OCI-LY7 (cell line): ENCODE results near the gene MAN1C1. TPM values are rescaled to one million over a fixed set of nuclear protein-coding genes. Genes with fewer than 3 reads are reported as not detected.

Source experiments
- BruUV-seq: library from RNA; stranded (reverse); fragments of 400-500 nt; replicated peaks from 2 replicates; lab custom pipeline; 2021; lab: Mats Ljungman, UMichigan
- CTCF ChIA-PET: fragments of 300-600 bp; sonication (Branson Sonifier 250); formaldehyde crosslinking; loops from one replicate; lab custom pipeline; 2022; ENCODE audit warnings: antibody characterized with exemption; ENCODE audit not compliant: unreplicated experiment; lab: Charles Lee
- POLR2A ChIA-PET: fragments of 300-600 bp; sonication (Branson Sonifier 250); formaldehyde crosslinking; loops from one replicate; lab custom pipeline; 2022; ENCODE audit warnings: antibody characterized with exemption; lab: Charles Lee
- DNase-seq: peaks from one replicate; pipeline ENCODE4 v3.0.0-alpha.2; 2015; ENCODE audit warnings: low spot score
- H2AFZ ChIP-seq: fragments of 200-600 bp; sonication (generic), shearing (Covaris generic); 2 replicates; pipeline ENCODE4 v1.6.1; 2014; ENCODE audit warnings: mild to moderate bottlenecking, antibody characterized with exemption, low read length, moderate library complexity
- H3K27ac ChIP-seq: fragments of 200-600 bp; sonication (generic); 2 replicates; pipeline ENCODE4 v1.5.1; 2014; ENCODE audit warnings: mixed run types, low read depth, mild to moderate bottlenecking, moderate library complexity, low read length, inconsistent platforms; ENCODE audit not compliant: poor library complexity, severe bottlenecking
- H3K36me3 ChIP-seq: fragments of 200-600 bp; sonication (generic); 2 replicates; pipeline ENCODE4 v1.6.1; 2014; ENCODE audit warnings: mild to moderate bottlenecking, antibody characterized with exemption, low read length, moderate library complexity, mixed read lengths; ENCODE audit not compliant: insufficient read depth
- H3K4me1 ChIP-seq: fragments of 200-600 bp; sonication (generic); 2 replicates; pipeline ENCODE4 v1.5.1; 2014; ENCODE audit warnings: mild to moderate bottlenecking, low read length; ENCODE audit not compliant: insufficient read depth, poor library complexity, severe bottlenecking
- H3K4me2 ChIP-seq: fragments of 200-600 bp; sonication (generic); 2 replicates; pipeline ENCODE4 v1.6.1; 2014; ENCODE audit warnings: mild to moderate bottlenecking, low read length
- H3K4me3 ChIP-seq: fragments of 200-600 bp; sonication (generic); 2 replicates; pipeline ENCODE4 v1.5.1; 2014; ENCODE audit warnings: mild to moderate bottlenecking, low read depth, low read length; ENCODE audit not compliant: poor library complexity, severe bottlenecking
- H3K79me2 ChIP-seq: fragments of 200-600 bp; sonication (generic); 2 replicates; pipeline ENCODE4 v1.6.1; 2016; ENCODE audit warnings: low read depth, mild to moderate bottlenecking, low read length, moderate library complexity, mixed read lengths; ENCODE audit not compliant: insufficient read depth
- H3K9me2 ChIP-seq: fragments of 200-600 bp; sonication (generic); 2 replicates; pipeline ENCODE4 v1.6.1; 2016; ENCODE audit warnings: mild to moderate bottlenecking, low read length, mixed read lengths; ENCODE audit not compliant: insufficient read depth
- H3K9me3 ChIP-seq: fragments of 200-600 bp; sonication (generic); 2 replicates; pipeline ENCODE4 v1.6.1; 2014; ENCODE audit warnings: mild to moderate bottlenecking, mixed run types, low read length, mixed read lengths
- H4K20me1 ChIP-seq: fragments of 200-600 bp; sonication (generic); 2 replicates; pipeline ENCODE4 v1.6.1; 2014; ENCODE audit warnings: mild to moderate bottlenecking, antibody characterized with exemption, low read length, moderate library complexity, mixed read lengths; ENCODE audit not compliant: insufficient read depth
- CTCF ChIP-seq: fragments of 200-600 bp; sonication (generic); conservative IDR thresholded peaks from 2 replicates; pipeline ENCODE4 v1.5.1; 2014; ENCODE audit warnings: mild to moderate bottlenecking, antibody characterized with exemption, low read length, moderate library complexity, mixed read lengths
- EZH2phosphoT487 ChIP-seq: fragments of 200-600 bp; sonication (generic); IDR thresholded peaks from 2 replicates; pipeline ENCODE4 v1.6.1; 2018; ENCODE audit warnings: low read depth, borderline replicate concordance, mild to moderate bottlenecking, mixed run types, antibody characterized with exemption, low read length, moderate library complexity, mixed read lengths
- intact Hi-C: fragments of 100-400 bp; cut with micrococcal nuclease; formaldehyde crosslinking; loops from one replicate; pipeline ENCODE4 v1.10.0; 2022; ENCODE audit not compliant: unreplicated experiment
- total RNA-seq, 2 experiments: library from RNA; depleted of rRNA in 1 of 2; stranded (reverse); fragments of >200 nt in 1 of 2; shearing (Covaris generic) in 1 of 2; gene quantifications; 2 replicates each; pipeline ENCODE4 v1.2.3, GENCODE V29; 2014 to 2022

MAN1C1 gene
- total RNA-seq, 2 experiments from 2014 or later = 3.0 to 4.9 TPM

- Histone ChIP-seq H3K27ac (no peak overlapping the region), H3K9me3 (no peaks in the 10 kb centered on the region), H3K4me2 (no peak overlapping the region), H3K36me3 (no peaks in the 10 kb centered on the region), H4K20me1 (no peaks in the 10 kb centered on the region), H3K4me1 (peaks cover 8% of the 10 kb centered on the region), H3K9me2 (no peaks in the 10 kb centered on the region), H3K4me3 (no peak overlapping the region), H2AFZ (no peak overlapping the region), H3K79me2 (no peaks in the 10 kb centered on the region)
- DNase-seq = no peak
- TF ChIP-seq CTCF (no peak), EZH2phosphoT487 (no peak)
- POLR2A ChIA-PET = no interaction called here
- CTCF ChIA-PET = no interaction called here
- no TSS peak for BruUV-seq
- intact Hi-C loops = no loop called here
These were observed 83.5 kb downstream of the MAN1C1 start for GRCh38 chr1:25700144-25700523.

- intact Hi-C loops = no loop called here
- Histone ChIP-seq H3K79me2 (no peaks in the 10 kb centered on the region), H2AFZ (no peak overlapping the region), H3K4me1 (peaks cover 8% of the 10 kb centered on the region), H3K36me3 (no peaks in the 10 kb centered on the region), H3K4me3 (no peak overlapping the region), H3K27ac (no peak overlapping the region), H3K4me2 (no peak overlapping the region), H3K9me3 (no peaks in the 10 kb centered on the region), H3K9me2 (no peaks in the 10 kb centered on the region), H4K20me1 (no peaks in the 10 kb centered on the region)
- POLR2A ChIA-PET = no interaction called here
- no peak for TF ChIP-seq CTCF
- TF ChIP-seq EZH2phosphoT487 = no peak
- no peak for DNase-seq
- BruUV-seq = no TSS peak
- CTCF ChIA-PET = no interaction called here
These were observed 84.0 kb downstream of the MAN1C1 start for GRCh38 chr1:25700626-25701025.

GRCh38 chr1:25701030-25701785 lies 84.6 kb downstream of the MAN1C1 start:
- H3K4me2 ChIP-seq = no peak overlapping the region
- no peak for TF ChIP-seq CTCF
- POLR2A ChIA-PET = no interaction called here
- DNase-seq = no peak
- no peaks in the 10 kb centered on the region for H3K79me2 ChIP-seq
- BruUV-seq = no TSS peak
- H4K20me1 ChIP-seq = no peaks in the 10 kb centered on the region
- no peaks in the 10 kb centered on the region for H3K9me2 ChIP-seq
- no peak overlapping the region for H2AFZ ChIP-seq
- no peak overlapping the region for H3K27ac ChIP-seq
- H3K9me3 ChIP-seq = no peaks in the 10 kb centered on the region
- peaks cover 8% of the 10 kb centered on the region for H3K4me1 ChIP-seq
- CTCF ChIA-PET = no interaction called here
- H3K36me3 ChIP-seq = no peaks in the 10 kb centered on the region
- no peak overlapping the region for H3K4me3 ChIP-seq
- intact Hi-C loops = no loop called here
